ENCODE data around the gene UNC5C.

DNA sequence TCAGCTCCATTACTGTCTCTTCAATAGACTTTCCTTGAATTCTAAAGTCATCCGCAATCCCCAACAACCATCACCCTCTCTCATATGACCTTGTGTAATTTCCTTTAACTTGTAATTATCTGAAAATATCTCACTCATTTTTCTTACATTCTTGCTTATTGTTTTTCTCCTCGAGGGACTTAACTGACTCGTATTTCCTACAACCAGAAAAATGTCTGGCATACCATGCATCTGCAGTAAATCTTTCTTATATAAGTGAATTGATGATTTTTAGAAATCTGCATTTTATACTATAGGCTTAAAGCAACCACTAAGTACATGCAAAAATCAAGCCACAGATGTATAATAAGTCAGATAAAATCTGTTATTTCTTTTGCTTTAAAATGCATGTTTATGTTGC lies 276.7 kb downstream of the UNC5C start:
- no peak for TF ChIP-seq CTCF (IDR thresholded peaks at IDR 0.05; ENCODE audit: poor library complexity)
- TF ChIP-seq EZH2phosphoT487 (IDR thresholded peaks at IDR 0.05; ENCODE audit: low read depth, severe bottlenecking, unreplicated experiment): no peak

All from hepatocyte (in vitro differentiated cells).